Ovary (tissue), 9 donors: Measurements from ENCODE around the gene ACBD4. TPM values are rescaled to one million over a fixed set of nuclear protein-coding genes. Genes with fewer than 3 reads are reported as not detected.

Source experiments
- DNase-seq, 5 donors: peaks; one replicate each; pipeline ENCODE4 v3.0.0-alpha.2; 2019 to 2020
- H3K27ac ChIP-seq, 2 donors: fragments of 200-600 bp; one replicate each; pipeline versions ENCODE4 v1.5.1 to v1.8.0; 2019 to 2022
- H3K27me3 ChIP-seq: fragments of 200-600 bp; one replicate; pipeline ENCODE4 v1.8.0; 2022
- H3K36me3 ChIP-seq: fragments of 200-600 bp; sonication (generic); one replicate; pipeline ENCODE4 v1.5.1; 2019
- H3K4me1 ChIP-seq: one replicate; pipeline ENCODE4 v1.8.1; 2013; ENCODE audit warnings: mild to moderate bottlenecking, moderate library complexity; ENCODE audit not compliant: insufficient read depth
- H3K4me3 ChIP-seq: fragments of 200-600 bp; sonication (generic); one replicate; pipeline ENCODE4 v1.5.1; 2017
- H3K9me3 ChIP-seq, 2 donors: fragments of 200-600 bp in 1 of 2; sonication (generic) in 1 of 2; one replicate each; pipeline versions ENCODE4 v1.5.1 to v1.8.1; 2013 to 2019; ENCODE audit warnings: mild to moderate bottlenecking in 1 of 2, moderate library complexity in 1 of 2
- CTCF ChIP-seq, 3 donors: fragments of 450-650 bp in 2 of 3; fragments of 200-600 bp in 1 of 3; IDR thresholded peaks; one replicate each; pipeline versions ENCODE4 v1.5.1 to v1.8.0; 2016 to 2022; ENCODE audit warnings: antibody characterized with exemption in 3 of 3, mild to moderate bottlenecking in 1 of 3
- EP300 ChIP-seq: sonication (generic); formaldehyde crosslinking; IDR thresholded peaks from one replicate; pipeline ENCODE4 v1.6.1; 2017; ENCODE audit warnings: antibody characterized with exemption
- POLR2A ChIP-seq: fragments of 450-650 bp; IDR thresholded peaks from one replicate; pipeline ENCODE4 v1.6.1; 2017; ENCODE audit warnings: antibody characterized with exemption, mild to moderate bottlenecking, moderate library complexity
- WGBS, 3 donors: extraction: QIAGEN DNeasy Blood & Tissue Kit in 1 of 3; methylation state at CpG; one replicate each; pipeline versions ENCODE4 v1.1.5 to v1.1.7; 2013 to 2017; 5-methylcytosine and 5-hydroxymethylcytosine counted together
- intact Hi-C, 4 donors: fragments of 100-400 bp; cut with DNase I; formaldehyde crosslinking; loops; one replicate each; pipeline versions ENCODE4 v1.11.0 to v1.15.1; 2022 to 2023
- polyA plus RNA-seq, 2 donors: library from polyadenylated mRNA; stranded (reverse); fragments of 200-250 nt in 1 of 2; fragments of 350-450 nt in 1 of 2; fragmentation: Illumina TruSeq in 1 of 2; extraction: RNeasy Lipid Tissue Mini Kit (QIAGEN cat#74804) in 1 of 2; gene quantifications; one replicate each; pipeline ENCODE4 v1.2.3, GENCODE V29; 2013 to 2014
- total RNA-seq, 7 donors: library from RNA; depleted of rRNA in 2 of 7; stranded (reverse); fragments of >200 nt in 2 of 7; fragmentation: NEBNext Ultra II Directional in 3 of 7; extraction: Animal tissue kit (Norgen Biotek cat#: 25700) in 3 of 7; gene quantifications; one replicate each; pipeline versions ENCODE4 v1.1.0 to v1.2.4, GENCODE V29; 2016 to 2023
- donor health status: DM: no; HTN: no; CAD: no; lungs with moderate emphysema.
- donor health status: DM: no; HTN: no; CAD: no.
- donor health status: Bipolar disorder and iron deficiency.
- donor health status: DM: yes; HTN: yes; CAD: no.
- donor health status: DM: no; HTN: no; CAD: no.
- donor health status: DM: yes; HTN: yes; CAD: no.

Gene ACBD4
- total and polyA plus RNA-seq, 9 donors, result 11.0 to 24.5 (median 18.5) TPM

DNA sequence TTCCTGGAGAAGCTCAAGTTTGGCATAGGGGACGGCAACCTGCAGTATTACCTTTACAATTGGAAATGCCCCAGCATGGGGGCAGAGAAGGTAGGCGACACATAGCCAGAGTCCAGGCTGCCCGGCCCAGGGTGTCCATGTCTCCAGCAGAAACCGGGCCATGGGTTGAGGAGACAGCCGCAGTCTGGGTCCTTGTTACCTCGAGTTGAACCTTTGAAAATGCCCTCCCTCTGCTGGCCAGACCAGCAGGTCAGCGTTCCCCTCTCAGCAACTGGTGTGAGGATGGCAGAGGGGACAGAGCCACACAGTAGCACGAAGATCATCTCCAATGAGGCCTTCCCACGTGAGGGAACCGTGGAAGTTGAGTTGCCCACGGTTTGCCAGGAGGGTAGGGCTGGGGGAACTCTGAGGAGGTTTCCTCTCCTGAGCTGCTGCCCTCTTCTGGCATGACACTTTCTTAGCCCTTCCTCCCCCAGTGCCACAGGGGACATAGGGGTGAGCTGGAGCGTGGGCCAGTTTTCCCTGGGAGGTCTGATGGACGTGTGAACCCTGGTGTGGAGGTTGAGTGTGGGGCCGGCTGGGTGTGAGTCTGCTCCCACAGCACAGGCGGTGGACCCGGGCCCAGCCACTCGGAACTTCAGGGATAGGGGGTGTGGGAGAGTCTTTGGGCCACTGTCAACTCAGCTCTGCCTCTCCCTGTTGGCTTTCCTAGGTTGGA lies 30.4 kb upstream of the ACBD4 start:
- peaks cover 7% of the 10 kb centered on the region for H3K4me1 ChIP-seq
- WGBS, 3 donors, result 74 to 81% (median 76%) methylated on average over 17 of the region's 17 CpGs
- intact Hi-C loops, result loop anchor here in 1 of 4 donors (2.0 kb wide), 1 partner anchor 24 kb away; no protein-coding TSS in a partner anchor
- no peaks in the 10 kb centered on the region for H3K27me3 ChIP-seq
- no peak overlapping the region for H3K27ac ChIP-seq
- no peaks in the 10 kb centered on the region for H3K36me3 ChIP-seq
- H3K9me3 ChIP-seq, result no peaks in the 10 kb centered on the region
- DNase-seq, result no peak
- TF ChIP-seq CTCF (IDR thresholded peaks at IDR 0.05) (no peak), POLR2A (no peak), EP300 (no peak)
- H3K4me3 ChIP-seq, result no peak overlapping the region

DNA sequence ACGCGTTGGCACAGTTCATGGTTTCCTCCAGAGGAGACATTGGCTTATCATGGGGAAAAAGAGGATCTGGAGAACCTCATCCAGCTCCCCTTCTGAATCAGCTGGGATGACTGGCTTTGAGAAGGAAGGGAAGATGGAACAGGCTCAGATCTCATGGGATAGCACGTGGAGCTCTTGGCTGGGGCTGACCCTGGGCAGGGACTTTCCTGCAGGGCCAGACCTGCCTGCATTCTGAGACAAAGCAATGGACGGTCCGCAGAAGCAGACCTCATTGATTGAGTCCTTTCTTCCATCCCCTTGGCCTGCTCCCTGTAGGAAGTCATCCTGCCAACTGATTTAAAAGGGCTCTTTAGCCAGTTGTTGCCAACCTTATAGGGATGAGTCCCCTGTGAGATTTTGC lies 29.4 kb upstream of the ACBD4 start:
- H3K27me3 ChIP-seq, result no peaks in the 10 kb centered on the region
- peaks cover 9% of the 10 kb centered on the region for H3K4me1 ChIP-seq
- H3K4me3 ChIP-seq, result no peak overlapping the region
- H3K36me3 ChIP-seq, result no peaks in the 10 kb centered on the region
- H3K27ac ChIP-seq, result no peak overlapping the region
- intact Hi-C loops, result no loop called here
- 73 to 89% (median 89%) methylated on average over 5 of the region's 5 CpGs for WGBS, 3 donors
- TF ChIP-seq EP300 (no peak), CTCF (IDR thresholded peaks at IDR 0.05) (no peak), POLR2A (no peak)
- no peaks in the 10 kb centered on the region for H3K9me3 ChIP-seq
- DNase-seq, result no peak

DNA sequence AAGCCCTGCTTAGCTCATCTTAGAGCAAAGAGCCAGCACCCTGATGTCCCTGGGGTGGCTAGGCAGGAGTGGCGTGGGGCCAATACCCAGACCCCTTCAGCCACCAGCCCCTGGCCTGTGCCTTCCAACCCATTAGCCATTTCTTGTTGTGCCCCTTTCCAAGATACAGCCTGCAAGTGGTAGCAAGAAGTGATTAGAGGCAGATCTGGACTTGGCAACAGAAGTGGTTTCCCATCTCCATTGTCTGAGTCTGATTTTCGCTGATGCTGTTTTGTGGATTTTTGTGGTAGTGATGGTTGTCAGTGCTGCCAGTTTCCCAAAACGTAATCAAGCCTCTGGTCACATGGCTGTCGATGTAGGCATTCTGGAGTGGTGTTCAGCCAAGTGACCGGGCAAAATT lies 28.9 kb upstream of the ACBD4 start:
- no peak for DNase-seq
- TF ChIP-seq POLR2A (no peak), EP300 (no peak), CTCF (IDR thresholded peaks at IDR 0.05) (no peak)
- no peak overlapping the region for H3K4me3 ChIP-seq
- 83 to 92% (median 88%) methylated on average over 5 of the region's 5 CpGs for WGBS, 3 donors
- no peaks in the 10 kb centered on the region for H3K36me3 ChIP-seq
- peaks cover 13% of the 10 kb centered on the region for H3K4me1 ChIP-seq
- no peaks in the 10 kb centered on the region for H3K9me3 ChIP-seq
- H3K27ac ChIP-seq, result no peak overlapping the region
- no peaks in the 10 kb centered on the region for H3K27me3 ChIP-seq
- intact Hi-C loops, result no loop called here

DNA sequence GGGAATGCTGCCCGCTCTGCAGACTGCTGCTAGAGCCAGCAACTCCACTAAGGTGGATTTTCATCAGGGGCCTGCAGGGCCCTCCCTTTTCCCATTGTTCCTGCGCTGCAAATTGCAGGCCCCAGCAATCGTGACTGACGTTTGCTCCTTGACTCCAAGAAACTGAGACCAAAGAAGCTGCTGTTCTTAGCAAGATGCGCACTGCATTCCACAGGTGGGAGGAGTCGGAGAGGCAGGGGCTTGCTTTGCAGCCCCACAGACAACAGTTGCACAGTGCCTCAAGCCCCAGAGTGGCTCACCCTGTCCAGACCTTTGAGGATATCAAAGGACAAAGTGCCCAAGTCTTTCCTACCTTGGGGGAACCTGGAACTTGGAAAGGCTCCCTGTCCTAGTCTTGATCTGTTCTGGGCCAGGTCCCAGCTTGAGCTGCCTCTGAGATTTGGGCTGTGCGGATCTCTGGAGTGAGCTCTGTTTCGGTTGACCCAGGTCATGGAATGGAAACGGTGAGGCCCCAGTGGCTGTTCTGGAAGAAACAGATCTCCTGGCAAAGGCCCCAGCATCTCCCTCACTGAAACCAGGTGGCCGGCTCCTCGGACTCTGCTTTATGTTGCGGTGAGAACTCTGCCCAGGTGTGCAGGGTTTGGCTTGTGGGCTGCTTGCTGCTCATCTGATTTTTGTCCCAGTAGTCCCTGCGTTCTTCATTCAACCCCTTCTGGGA lies 28.0 kb upstream of the ACBD4 start:
- no peak for DNase-seq
- WGBS, 3 donors, result 58 to 64% (median 62%) methylated on average over 13 of the region's 13 CpGs
- TF ChIP-seq CTCF (IDR thresholded peaks at IDR 0.05) (no peak), POLR2A (no peak), EP300 (no peak)
- Histone ChIP-seq H3K36me3 (no peaks in the 10 kb centered on the region), H3K4me1 (peaks cover 10% of the 10 kb centered on the region), H3K4me3 (no peak overlapping the region), H3K27me3 (no peaks in the 10 kb centered on the region), H3K27ac (no peak overlapping the region), H3K9me3 (no peaks in the 10 kb centered on the region)
- intact Hi-C loops, result no loop called here
